HT1080 (cell line): ENCODE results near the gene ACTN1. TPM values are rescaled to one million over a fixed set of nuclear protein-coding genes. Genes with fewer than 3 reads are reported as not detected.

ENCODE experiments used
- DNase-seq: peaks from one replicate; pipeline ENCODE4 v3.0.0-alpha.2; 2015; ENCODE audit warnings: low read depth
- total RNA-seq: library from RNA; depleted of rRNA; stranded (reverse); fragments of >200 nt; shearing (Covaris generic); gene quantifications from 2 replicates; pipeline ENCODE4 v1.2.3, GENCODE V29; 2014

ACTN1 gene
- total RNA-seq, 1 experiment from 2014 or later, result 266 TPM

GRCh38 chr14:68919129-68919927 is 59.8 kb downstream of the ACTN1 start:
- no peak for DNase-seq

GRCh38 chr14:68918612-68919011 is 60.5 kb downstream of the ACTN1 start:
- DNase-seq, result no peak

GRCh38 chr14:68916358-68916941 is 62.7 kb downstream of the ACTN1 start:
- DNase-seq, result no peak

GRCh38 chr14:68913516-68913915 is 65.6 kb downstream of the ACTN1 start:
- no peak for DNase-seq

- DNase-seq, result peak; percentile 69
These were observed 67.4 kb downstream of the ACTN1 start for GRCh38 chr14:68911594-68912227.

- peak; percentile 45 for DNase-seq
These were observed 68.6 kb downstream of the ACTN1 start for GRCh38 chr14:68910540-68910939.

GRCh38 chr14:68908803-68909202 is 70.3 kb downstream of the ACTN1 start:
- DNase-seq, result no peak

- DNase-seq, result no peak
These were observed 70.9 kb downstream of the ACTN1 start for GRCh38 chr14:68908201-68908600.

GRCh38 chr14:68906439-68906838 is 72.7 kb downstream of the ACTN1 start:
- no peak for DNase-seq

- DNase-seq, result no peak
These were observed 73.8 kb downstream of the ACTN1 start for GRCh38 chr14:68905107-68905895.

GRCh38 chr14:68902357-68902756 is 76.7 kb downstream of the ACTN1 start:
- no peak for DNase-seq

GRCh38 chr14:68899033-68899603 is 80.0 kb downstream of the ACTN1 start:
- no peak for DNase-seq

- DNase-seq, result no peak
These were observed 80.7 kb downstream of the ACTN1 start for GRCh38 chr14:68898248-68899032.

- DNase-seq, result no peak
These were observed 81.4 kb downstream of the ACTN1 start for GRCh38 chr14:68897559-68898155.

GRCh38 chr14:68896132-68896531 is 83.0 kb downstream of the ACTN1 start:
- DNase-seq, result no peak

GRCh38 chr14:68894802-68895703 is 84.0 kb downstream of the ACTN1 start:
- peak; percentile 14 for DNase-seq

GRCh38 chr14:68894123-68894522 is 85.0 kb downstream of the ACTN1 start:
- DNase-seq, result no peak

- no peak for DNase-seq
These were observed 85.5 kb downstream of the ACTN1 start for GRCh38 chr14:68893566-68893965.

- no peak for DNase-seq
These were observed 86.1 kb downstream of the ACTN1 start for GRCh38 chr14:68892961-68893360.
